ENCODE data around the gene AOAH. TPM values are rescaled to one million over a fixed set of nuclear protein-coding genes. Genes with fewer than 3 reads are reported as not detected.

AOAH gene
- total RNA-seq, 1 donor from 2014 or later = 0.40 TPM

DNA sequence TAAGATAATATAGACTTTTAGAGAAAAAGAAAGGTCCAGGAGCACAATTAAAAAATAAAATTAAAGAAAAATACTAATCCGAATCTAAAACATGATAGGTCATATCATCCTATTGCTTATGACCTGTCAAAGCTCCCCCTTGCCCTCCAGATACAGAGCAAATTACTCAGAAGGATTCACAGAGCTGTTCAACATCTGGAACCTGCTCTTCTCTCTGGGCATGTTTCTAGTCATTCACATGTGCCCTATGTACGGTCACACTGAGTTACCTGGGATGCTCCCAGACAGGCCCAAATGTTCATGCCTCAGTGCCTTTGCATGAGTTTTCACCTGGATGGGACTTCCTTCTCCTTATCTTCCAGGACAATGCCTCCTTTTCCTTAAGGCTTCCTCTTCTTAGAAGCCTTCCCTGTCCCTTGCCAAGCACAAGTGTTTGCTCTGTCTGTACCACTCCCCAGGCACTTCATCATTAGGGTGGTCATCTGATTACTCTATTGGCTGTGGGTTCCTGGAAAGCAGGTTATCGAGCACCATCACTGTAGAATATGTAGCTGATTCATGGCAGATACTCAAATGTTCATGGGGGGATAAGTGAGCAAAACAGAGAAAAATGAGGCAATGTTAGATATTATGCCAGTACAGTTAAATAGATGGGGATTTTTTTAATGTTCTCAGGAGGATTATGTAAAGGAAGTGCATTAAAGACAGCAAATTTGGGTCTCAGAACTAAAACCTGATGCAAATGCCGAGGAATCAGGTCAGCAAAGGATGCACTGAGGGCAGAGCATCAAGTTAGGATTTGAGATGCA, 12.0 kb upstream of the AOAH start:
- Mint-ChIP-seq H3K36me3 (no peaks in the 10 kb centered on the region), H3K4me1 (no peaks in the 10 kb centered on the region), H3K27ac (no peak overlapping the region), H3K4me3 (no peak overlapping the region), H3K27me3 (ENCODE audit: low read depth) (no peaks in the 10 kb centered on the region), H3K9me3 (peaks cover 14% of the 10 kb centered on the region)
- TF ChIP-seq, protein P1, sequence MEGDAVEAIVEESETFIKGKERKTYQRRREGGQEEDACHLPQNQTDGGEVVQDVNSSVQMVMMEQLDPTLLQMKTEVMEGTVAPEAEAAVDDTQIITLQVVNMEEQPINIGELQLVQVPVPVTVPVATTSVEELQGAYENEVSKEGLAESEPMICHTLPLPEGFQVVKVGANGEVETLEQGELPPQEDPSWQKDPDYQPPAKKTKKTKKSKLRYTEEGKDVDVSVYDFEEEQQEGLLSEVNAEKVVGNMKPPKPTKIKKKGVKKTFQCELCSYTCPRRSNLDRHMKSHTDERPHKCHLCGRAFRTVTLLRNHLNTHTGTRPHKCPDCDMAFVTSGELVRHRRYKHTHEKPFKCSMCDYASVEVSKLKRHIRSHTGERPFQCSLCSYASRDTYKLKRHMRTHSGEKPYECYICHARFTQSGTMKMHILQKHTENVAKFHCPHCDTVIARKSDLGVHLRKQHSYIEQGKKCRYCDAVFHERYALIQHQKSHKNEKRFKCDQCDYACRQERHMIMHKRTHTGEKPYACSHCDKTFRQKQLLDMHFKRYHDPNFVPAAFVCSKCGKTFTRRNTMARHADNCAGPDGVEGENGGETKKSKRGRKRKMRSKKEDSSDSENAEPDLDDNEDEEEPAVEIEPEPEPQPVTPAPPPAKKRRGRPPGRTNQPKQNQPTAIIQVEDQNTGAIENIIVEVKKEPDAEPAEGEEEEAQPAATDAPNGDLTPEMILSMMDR (IDR thresholded peaks at IDR 0.05; ENCODE audit: unreplicated experiment) = no peak
- no peak for DNase-seq (ENCODE audit: low spot score in 2 of 2, unreplicated experiment in 2 of 2)

DNA sequence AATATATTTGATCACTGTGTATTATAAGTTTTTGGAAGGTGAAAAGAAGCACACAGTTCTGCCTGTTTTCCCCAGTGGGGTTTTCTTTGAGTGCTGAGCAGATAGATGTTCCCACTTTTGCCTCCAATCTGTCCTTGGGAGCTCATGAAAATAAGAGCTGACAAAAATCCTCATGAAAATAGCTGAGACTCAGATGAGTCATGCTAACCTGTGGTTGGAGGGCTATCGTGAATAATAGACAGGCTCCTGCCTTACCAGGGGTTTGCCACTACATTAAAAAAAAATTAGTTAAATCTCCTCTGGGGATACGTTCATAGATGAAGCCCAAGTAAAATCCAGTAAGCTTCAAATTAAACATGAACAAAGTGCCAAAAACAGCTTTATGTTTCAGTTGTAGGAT, 10.9 kb upstream of the AOAH start:
- Mint-ChIP-seq H3K27ac (no peak overlapping the region), H3K4me1 (no peaks in the 10 kb centered on the region), H3K36me3 (peaks cover 6% of the 10 kb centered on the region), H3K9me3 (peaks cover 24% of the 10 kb centered on the region), H3K27me3 (ENCODE audit: low read depth) (no peaks in the 10 kb centered on the region), H3K4me3 (no peak overlapping the region)
- TF ChIP-seq, protein P1 (IDR thresholded peaks at IDR 0.05; ENCODE audit: unreplicated experiment) = no peak
- no peak for DNase-seq (ENCODE audit: low spot score in 2 of 2, unreplicated experiment in 2 of 2)

DNA sequence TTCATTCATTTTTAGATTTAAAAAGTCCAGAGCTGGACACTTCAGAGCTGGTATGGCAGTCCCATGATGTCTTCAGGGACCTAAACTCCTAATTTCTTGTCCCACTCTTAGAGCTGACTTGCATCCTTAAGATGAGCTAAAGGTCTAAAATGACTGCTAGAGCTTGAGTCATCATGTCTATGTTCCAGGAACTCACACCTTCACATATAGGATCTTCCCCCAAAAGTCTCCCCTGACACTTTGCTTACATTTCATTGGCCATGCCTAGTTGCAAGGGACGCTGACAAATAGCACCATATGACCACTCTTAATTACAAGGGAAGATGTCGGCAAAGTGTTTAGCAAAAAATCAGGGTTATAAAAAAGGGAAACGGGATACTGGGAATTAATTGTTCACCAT, 10.4 kb upstream of the AOAH start:
- H3K4me1 Mint-ChIP-seq = no peaks in the 10 kb centered on the region
- H3K27me3 Mint-ChIP-seq (ENCODE audit: low read depth) = no peaks in the 10 kb centered on the region
- H3K36me3 Mint-ChIP-seq = peaks cover 8% of the 10 kb centered on the region
- no peak overlapping the region for H3K4me3 Mint-ChIP-seq
- TF ChIP-seq, protein P1 (IDR thresholded peaks at IDR 0.05; ENCODE audit: unreplicated experiment) = no peak
- DNase-seq (ENCODE audit: low spot score in 2 of 2, unreplicated experiment in 2 of 2) = no peak
- no peak overlapping the region for H3K27ac Mint-ChIP-seq
- peaks cover 28% of the 10 kb centered on the region for H3K9me3 Mint-ChIP-seq

DNA sequence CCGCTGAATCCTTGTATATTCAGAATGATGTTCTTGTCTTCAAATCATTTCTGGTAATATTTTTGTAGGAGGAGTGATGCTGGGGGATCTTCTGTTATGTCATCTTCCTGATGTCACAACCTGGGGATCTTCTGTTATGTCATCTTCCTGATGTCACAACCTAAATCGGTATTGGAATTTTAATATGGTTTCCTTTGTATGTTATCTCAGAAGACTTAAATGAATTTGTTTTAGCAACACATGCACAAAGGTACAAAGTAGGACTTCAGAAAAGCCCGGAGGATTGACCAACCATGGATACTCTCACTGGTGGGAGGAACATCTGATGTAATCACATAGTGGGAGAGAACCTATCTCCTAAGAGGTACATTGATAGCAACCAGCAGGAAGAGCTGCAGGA, 9.1 kb upstream of the AOAH start:
- Mint-ChIP-seq H3K27me3 (ENCODE audit: low read depth) (no peaks in the 10 kb centered on the region), H3K4me1 (no peaks in the 10 kb centered on the region), H3K9me3 (peaks cover 38% of the 10 kb centered on the region), H3K36me3 (peaks cover 10% of the 10 kb centered on the region), H3K4me3 (no peak overlapping the region), H3K27ac (no peak overlapping the region)
- DNase-seq (ENCODE audit: low spot score in 2 of 2, unreplicated experiment in 2 of 2) = no peak
- TF ChIP-seq, protein P1 (IDR thresholded peaks at IDR 0.05; ENCODE audit: unreplicated experiment) = no peak

DNA sequence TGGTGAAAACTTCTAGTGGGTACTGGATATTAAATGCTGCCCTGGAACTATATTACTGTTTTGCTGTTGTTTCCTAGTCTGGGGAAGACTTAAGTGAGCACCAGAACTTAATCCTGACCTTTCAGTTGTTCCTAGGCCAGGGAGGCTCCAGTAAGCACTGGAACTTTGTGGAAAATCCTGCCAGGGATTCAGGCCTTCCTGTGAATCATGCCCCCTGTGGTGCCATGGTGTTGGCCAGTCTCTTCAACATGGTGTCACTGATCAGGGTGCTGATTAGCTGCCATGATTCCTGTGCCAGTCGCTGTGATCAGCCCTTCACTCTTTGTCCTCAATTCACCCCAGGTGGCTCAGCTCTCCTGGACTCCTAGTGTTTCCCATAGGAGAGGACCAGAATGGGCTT, 8.5 kb upstream of the AOAH start:
- no peak for DNase-seq (ENCODE audit: low spot score in 2 of 2, unreplicated experiment in 2 of 2)

More for the DNA sequence above, 8.5 kb upstream of the AOAH start:
- Mint-ChIP-seq H3K4me1 (no peaks in the 10 kb centered on the region), H3K27me3 (ENCODE audit: low read depth) (no peaks in the 10 kb centered on the region), H3K36me3 (peaks cover 10% of the 10 kb centered on the region), H3K9me3 (peaks cover 38% of the 10 kb centered on the region), H3K4me3 (no peak overlapping the region), H3K27ac (no peak overlapping the region)
- TF ChIP-seq, protein P1 (IDR thresholded peaks at IDR 0.05; ENCODE audit: unreplicated experiment) = no peak
